ENCODE data around the gene UAP1L1.
A peak's percentile ranks its signal among the peaks of the same experiment; 100 is the strongest.

GRCh38 chr9:137114613-137115393, 37.5 kb downstream of the UAP1L1 start, which contains the start of gene DPP7:
- TF ChIP-seq CTCF (IDR thresholded peaks at IDR 0.05) (no peak), POLR2A (IDR thresholded peaks at IDR 0.05) (no peak), POLR2AphosphoS5 (IDR thresholded peaks at IDR 0.05) (peak in 1 of 3 donors; percentile 23)

All from breast epithelium (tissue), 3 donors.